NCI-H2171 treated with DMSO at 0.1 percent for 48 hours (cell line): ENCODE data around the gene UPK1A.
"Not testable (repeated sequence)": the region's sequence is repeated elsewhere in the genome, so short reads cannot be mapped to it uniquely, and the experiment has no call there.

ENCODE experiments used
- DNase-seq: peaks from one replicate; lab custom pipeline; 2025; lab: John Stamatoyannopoulos, UW

Gene UPK1A

GRCh38 chr19:35717665-35718344 lies 51.5 kb downstream of the UPK1A start, which contains the start of gene KMT2B:
Gene KMT2B, plus strand, starts transcription at chr19:35718003. Its CDS starts 16 bp downstream, at chr19:35718019.
- no peak for DNase-seq

- DNase-seq: no peak
Measured at GRCh38 chr19:35718345-35719041, 52.2 kb downstream of the UPK1A start.

GRCh38 chr19:35719402-35720162 lies 53.3 kb downstream of the UPK1A start:
- no peak for DNase-seq

- no peak for DNase-seq
Measured at GRCh38 chr19:35720163-35720524, 53.8 kb downstream of the UPK1A start.

GRCh38 chr19:35720648-35721047 lies 54.3 kb downstream of the UPK1A start:
- no peak for DNase-seq

- no peak for DNase-seq
Measured at GRCh38 chr19:35721374-35721773, 55.1 kb downstream of the UPK1A start.

- no peak for DNase-seq
Measured at GRCh38 chr19:35722461-35722860, 56.1 kb downstream of the UPK1A start.

- DNase-seq: no peak
Measured at GRCh38 chr19:35722897-35723296, 56.6 kb downstream of the UPK1A start.

GRCh38 chr19:35723671-35724070 lies 57.4 kb downstream of the UPK1A start:
- no peak for DNase-seq

- DNase-seq: not testable (repeated sequence)
Measured at GRCh38 chr19:35724132-35724531, 57.8 kb downstream of the UPK1A start.

- no peak for DNase-seq
Measured at GRCh38 chr19:35724560-35724959, 58.2 kb downstream of the UPK1A start.

GRCh38 chr19:35725216-35725861 lies 59.0 kb downstream of the UPK1A start:
- no peak for DNase-seq

- DNase-seq: no peak
Measured at GRCh38 chr19:35727053-35727955, 61.0 kb downstream of the UPK1A start.
